ENCODE results near the gene TMEM52B. TPM values are rescaled to one million over a fixed set of nuclear protein-coding genes. Genes with fewer than 3 reads are reported as not detected.

TMEM52B gene
- total and polyA plus RNA-seq, 4 donors: 0.37 TPM; not detected in 3

DNA sequence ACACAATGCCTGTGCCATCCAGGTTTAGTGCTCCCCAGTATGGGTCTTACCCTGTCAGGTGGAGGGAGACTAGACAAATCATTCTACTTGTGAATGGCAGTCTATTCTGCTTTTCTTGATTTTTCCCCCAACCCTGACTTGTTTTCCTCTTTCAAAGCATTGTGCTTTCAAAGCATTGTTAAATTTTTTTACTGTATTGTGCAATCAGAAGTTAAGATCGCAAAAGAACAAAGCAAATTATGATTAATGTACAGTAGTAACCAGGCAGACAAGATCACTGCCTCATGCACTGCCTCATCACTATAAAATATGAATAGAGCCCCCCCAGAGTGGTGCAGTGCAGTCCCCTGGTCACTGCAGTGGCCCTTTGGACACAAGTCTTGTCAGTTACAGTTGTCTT lies 47.9 kb downstream of the TMEM52B start (continued):
- no peak for TF ChIP-seq NR2F2 (IDR thresholded peaks at IDR 0.05)

DNA sequence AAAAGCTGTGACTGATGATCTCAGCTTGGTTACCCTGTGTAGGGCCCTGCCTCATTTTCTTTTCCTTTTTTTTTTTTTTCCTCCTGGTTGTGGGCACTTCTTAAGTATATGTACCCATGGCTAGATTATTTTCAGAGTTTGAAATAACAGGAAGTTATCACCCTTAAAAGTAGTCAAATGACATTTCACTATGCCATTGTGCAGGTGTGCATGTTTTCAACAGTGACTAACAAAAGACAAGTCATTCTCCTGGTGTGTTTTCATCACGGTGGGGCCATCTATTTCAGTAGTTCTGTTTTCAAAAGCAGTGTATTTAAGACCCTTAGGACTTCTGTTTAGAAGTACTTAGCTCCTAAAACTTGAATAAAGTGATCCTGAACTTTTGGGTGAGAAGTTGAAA lies 48.8 kb downstream of the TMEM52B start:
- H3K4me3 ChIP-seq (ENCODE audit: low read depth in 1 of 3, low read length in 3 of 3): no peak overlapping the region
- no peaks in the 10 kb centered on the region for H3K27me3 ChIP-seq (ENCODE audit: control insufficient read depth in 4 of 4, insufficient read depth in 4 of 4, low read length in 3 of 4)
- peaks cover 3 to 17% (median 14%) of the 10 kb centered on the region in 4 donors for H3K36me3 ChIP-seq (ENCODE audit: control insufficient read depth in 4 of 4, insufficient read depth in 3 of 4, low read depth in 1 of 4, low read length in 3 of 4)
- H3K4me1 ChIP-seq (ENCODE audit: control insufficient read depth in 4 of 4, insufficient read depth in 4 of 4, low read length in 3 of 4): no peaks in the 10 kb centered on the region
- no peak for TF ChIP-seq ATF3 (IDR thresholded peaks at IDR 0.05)
- TF ChIP-seq MAX (IDR thresholded peaks at IDR 0.05): no peak
- TF ChIP-seq JUND (IDR thresholded peaks at IDR 0.05): no peak
- no peak for TF ChIP-seq EGR1 (IDR thresholded peaks at IDR 0.05; ENCODE audit: low read depth in 2 of 2)
- no peak for TF ChIP-seq GABPA (IDR thresholded peaks at IDR 0.05 in 1 of 2, conservative IDR thresholded peaks at IDR 0.05 in 1 of 2)
- no peak for TF ChIP-seq CTCF (IDR thresholded peaks at IDR 0.05; ENCODE audit: low read depth, low read length, missing input control)
- TF ChIP-seq, protein P1, sequence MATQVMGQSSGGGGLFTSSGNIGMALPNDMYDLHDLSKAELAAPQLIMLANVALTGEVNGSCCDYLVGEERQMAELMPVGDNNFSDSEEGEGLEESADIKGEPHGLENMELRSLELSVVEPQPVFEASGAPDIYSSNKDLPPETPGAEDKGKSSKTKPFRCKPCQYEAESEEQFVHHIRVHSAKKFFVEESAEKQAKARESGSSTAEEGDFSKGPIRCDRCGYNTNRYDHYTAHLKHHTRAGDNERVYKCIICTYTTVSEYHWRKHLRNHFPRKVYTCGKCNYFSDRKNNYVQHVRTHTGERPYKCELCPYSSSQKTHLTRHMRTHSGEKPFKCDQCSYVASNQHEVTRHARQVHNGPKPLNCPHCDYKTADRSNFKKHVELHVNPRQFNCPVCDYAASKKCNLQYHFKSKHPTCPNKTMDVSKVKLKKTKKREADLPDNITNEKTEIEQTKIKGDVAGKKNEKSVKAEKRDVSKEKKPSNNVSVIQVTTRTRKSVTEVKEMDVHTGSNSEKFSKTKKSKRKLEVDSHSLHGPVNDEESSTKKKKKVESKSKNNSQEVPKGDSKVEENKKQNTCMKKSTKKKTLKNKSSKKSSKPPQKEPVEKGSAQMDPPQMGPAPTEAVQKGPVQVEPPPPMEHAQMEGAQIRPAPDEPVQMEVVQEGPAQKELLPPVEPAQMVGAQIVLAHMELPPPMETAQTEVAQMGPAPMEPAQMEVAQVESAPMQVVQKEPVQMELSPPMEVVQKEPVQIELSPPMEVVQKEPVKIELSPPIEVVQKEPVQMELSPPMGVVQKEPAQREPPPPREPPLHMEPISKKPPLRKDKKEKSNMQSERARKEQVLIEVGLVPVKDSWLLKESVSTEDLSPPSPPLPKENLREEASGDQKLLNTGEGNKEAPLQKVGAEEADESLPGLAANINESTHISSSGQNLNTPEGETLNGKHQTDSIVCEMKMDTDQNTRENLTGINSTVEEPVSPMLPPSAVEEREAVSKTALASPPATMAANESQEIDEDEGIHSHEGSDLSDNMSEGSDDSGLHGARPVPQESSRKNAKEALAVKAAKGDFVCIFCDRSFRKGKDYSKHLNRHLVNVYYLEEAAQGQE (IDR thresholded peaks at IDR 0.05): no peak
- TF ChIP-seq YY1 (IDR thresholded peaks at IDR 0.05): no peak
- no peak for TF ChIP-seq RXRA (IDR thresholded peaks at IDR 0.05)
- no peak for TF ChIP-seq HNF4G (IDR thresholded peaks at IDR 0.05)
- no peak for TF ChIP-seq RAD21 (IDR thresholded peaks at IDR 0.05)
- TF ChIP-seq FOXA2 (IDR thresholded peaks at IDR 0.05): no peak
- no peak for TF ChIP-seq ZBTB33 (IDR thresholded peaks at IDR 0.05)
- TF ChIP-seq FOXA1 (IDR thresholded peaks at IDR 0.05): no peak
- TF ChIP-seq TAF1 (conservative IDR thresholded peaks at IDR 0.05): no peak
- no peak for TF ChIP-seq HNF4A (conservative IDR thresholded peaks at IDR 0.05)
- TF ChIP-seq SP1 (IDR thresholded peaks at IDR 0.05): no peak
- TF ChIP-seq NR2F2 (IDR thresholded peaks at IDR 0.05): no peak
- DNase-seq (ENCODE audit: low spot score): no peak
- H3K27ac ChIP-seq (ENCODE audit: low read depth in 1 of 2, low read length in 2 of 2): no peak overlapping the region
- no peak overlapping the region for H3K9ac ChIP-seq (ENCODE audit: low read depth in 1 of 2, low read length in 2 of 2)
- H3K9me3 ChIP-seq (ENCODE audit: control insufficient read depth in 4 of 4, low read length in 3 of 4): no peaks in the 10 kb centered on the region
- WGBS: 89% methylated on average over 1 of the region's 1 CpG
